HEK293T (cell line): ENCODE results near the gene OR51T1.
"Not testable (repeated sequence)": the region's sequence is repeated elsewhere in the genome, so short reads cannot be mapped to it uniquely, and the experiment has no call there.

ENCODE experiments used
- CTCF ChIA-PET: fragments of 350-600 bp; formaldehyde crosslinking; extraction: SDS; loops from one replicate; lab custom pipeline; 2021; ENCODE audit warnings: antibody characterized with exemption, inconsistent platforms; lab: Yijun Ruan, JAX
- POLR2A ChIA-PET: fragments of 350-600 bp; formaldehyde crosslinking; extraction: SDS; loops from one replicate; lab custom pipeline; 2020; ENCODE audit warnings: antibody characterized with exemption, inconsistent platforms; lab: Yijun Ruan, JAX
- DNase-seq: peaks from one replicate; pipeline ENCODE4 v3.0.0; 2012; ENCODE audit warnings: mixed read lengths; ENCODE audit errors: extremely low spot score
- ARNT ChIP-seq: fragments of 450-650 bp; IDR thresholded peaks from 2 replicates; pipeline ENCODE4 v1.6.1; 2017; ENCODE audit warnings: mild to moderate bottlenecking
- BHLHE40 ChIP-seq: fragments of 450-650 bp; IDR thresholded peaks from 2 replicates; pipeline ENCODE4 v1.6.1; 2016; ENCODE audit warnings: mild to moderate bottlenecking, moderate library complexity, borderline replicate concordance
- CTBP1 ChIP-seq: fragments of 450-650 bp; IDR thresholded peaks from 2 replicates; pipeline ENCODE4 v1.6.1; 2016; ENCODE audit warnings: borderline replicate concordance
- ELF4 ChIP-seq: fragments of 450-650 bp; IDR thresholded peaks from 2 replicates; pipeline ENCODE4 v1.6.1; 2017; ENCODE audit warnings: antibody characterized with exemption
- FOXA1 ChIP-seq: fragments of 450-650 bp; IDR thresholded peaks from 2 replicates; pipeline ENCODE4 v1.6.1; 2016; ENCODE audit warnings: mild to moderate bottlenecking
- FOXK2 ChIP-seq: fragments of 450-650 bp; IDR thresholded peaks from 2 replicates; pipeline ENCODE4 v1.6.1; 2016; ENCODE audit warnings: mild to moderate bottlenecking
- FOXM1 ChIP-seq: fragments of 450-650 bp; IDR thresholded peaks from 2 replicates; pipeline ENCODE4 v1.6.1; 2017; ENCODE audit warnings: mild to moderate bottlenecking, borderline replicate concordance
- HDGF ChIP-seq: fragments of 450-650 bp; IDR thresholded peaks from 2 replicates; pipeline ENCODE4 v1.6.1; 2017; ENCODE audit warnings: antibody characterized with exemption, borderline replicate concordance
- L3MBTL2 ChIP-seq: fragments of 450-650 bp; conservative IDR thresholded peaks from 2 replicates; pipeline ENCODE4 v1.6.1; 2016; ENCODE audit warnings: mild to moderate bottlenecking
- LEF1 ChIP-seq: fragments of 450-650 bp; IDR thresholded peaks from 2 replicates; pipeline ENCODE4 v1.6.1; 2017; ENCODE audit warnings: mild to moderate bottlenecking, borderline replicate concordance
- NFRKB ChIP-seq: fragments of 450-650 bp; IDR thresholded peaks from 2 replicates; pipeline ENCODE4 v1.6.1; 2016; ENCODE audit warnings: mild to moderate bottlenecking, moderate library complexity
- PKNOX1 ChIP-seq: fragments of 450-650 bp; IDR thresholded peaks from 2 replicates; pipeline ENCODE4 v1.6.1; 2016
- SP1 ChIP-seq: fragments of 450-650 bp; IDR thresholded peaks from 2 replicates; pipeline ENCODE4 v1.6.1; 2017
- SUZ12 ChIP-seq: fragments of 450-650 bp; IDR thresholded peaks from 2 replicates; pipeline ENCODE4 v1.6.1; 2016; ENCODE audit warnings: mild to moderate bottlenecking
- TARDBP ChIP-seq: fragments of 450-650 bp; IDR thresholded peaks from 2 replicates; pipeline ENCODE4 v1.6.1; 2016
- ZNF384 ChIP-seq: fragments of 450-650 bp; IDR thresholded peaks from 2 replicates; pipeline ENCODE4 v1.6.1; 2016

The OR51T1 gene

DNA sequence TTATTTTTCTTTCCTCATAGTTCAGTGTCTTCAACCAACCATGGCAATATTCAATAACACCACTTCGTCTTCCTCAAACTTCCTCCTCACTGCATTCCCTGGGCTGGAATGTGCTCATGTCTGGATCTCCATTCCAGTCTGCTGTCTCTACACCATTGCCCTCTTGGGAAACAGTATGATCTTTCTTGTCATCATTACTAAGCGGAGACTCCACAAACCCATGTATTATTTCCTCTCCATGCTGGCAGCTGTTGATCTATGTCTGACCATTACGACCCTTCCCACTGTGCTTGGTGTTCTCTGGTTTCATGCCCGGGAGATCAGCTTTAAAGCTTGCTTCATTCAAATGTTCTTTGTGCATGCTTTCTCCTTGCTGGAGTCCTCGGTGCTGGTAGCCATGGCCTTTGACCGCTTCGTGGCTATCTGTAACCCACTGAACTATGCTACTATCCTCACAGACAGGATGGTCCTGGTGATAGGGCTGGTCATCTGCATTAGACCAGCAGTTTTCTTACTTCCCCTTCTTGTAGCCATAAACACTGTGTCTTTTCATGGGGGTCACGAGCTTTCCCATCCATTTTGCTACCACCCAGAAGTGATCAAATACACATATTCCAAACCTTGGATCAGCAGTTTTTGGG, at the start of gene OR51T1:
TSS of gene OR51T1 (plus strand) at position 41 of the 641 bp plus-strand sequence. CDS start at position 41, 0 bp downstream.
- DNase-seq: no peak

DNA sequence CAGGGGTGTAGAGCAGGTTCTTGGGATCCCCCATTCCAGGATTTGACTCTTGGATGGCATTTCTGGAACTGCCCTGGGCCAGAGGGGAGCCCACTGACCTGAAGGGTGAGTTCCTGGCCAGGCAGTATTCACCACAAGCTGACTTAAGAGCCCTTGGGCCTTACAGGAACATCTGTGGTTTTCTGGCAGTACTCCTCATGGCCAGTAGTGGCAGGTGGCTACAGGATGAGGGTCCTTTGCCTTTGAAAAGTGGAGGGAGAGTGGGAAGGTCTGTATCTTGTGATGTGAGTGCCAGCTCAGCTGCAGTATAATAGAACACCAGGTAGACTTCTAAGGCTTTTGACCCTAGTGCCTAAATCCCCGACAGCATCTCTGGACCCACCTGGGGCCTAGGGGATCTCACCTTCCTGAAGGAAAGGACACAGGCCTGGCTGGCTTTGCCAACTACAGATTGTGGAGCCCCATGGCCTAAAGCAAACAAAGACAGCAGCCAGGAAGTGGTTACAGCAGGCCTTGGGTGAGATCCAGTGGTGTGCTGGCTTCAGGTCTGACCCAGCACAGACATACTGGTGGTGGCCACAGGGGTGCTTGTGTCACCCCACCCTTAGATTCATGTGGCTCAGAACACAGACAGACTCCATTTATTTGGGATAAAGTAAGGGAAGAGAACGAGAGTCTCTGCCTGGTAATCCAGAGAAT, 41.7 kb upstream of the OR51T1 start:
- CTCF ChIA-PET: no interaction called here
- TF ChIP-seq HDGF (no peak), TARDBP (no peak), ZNF384 (no peak), NFRKB (no peak), L3MBTL2 (no peak), BHLHE40 (no peak), PKNOX1 (no peak), SUZ12 (no peak), SP1 (no peak), FOXM1 (no peak), FOXK2 (no peak), CTBP1 (no peak), FOXA1 (no peak), ELF4 (no peak), LEF1 (no peak), ARNT (no peak)
- POLR2A ChIA-PET: no interaction called here
- no peak for DNase-seq

More for the DNA sequence above, at the start of gene OR51T1:
- no peak for TF ChIP-seq FOXA1
- no peak for TF ChIP-seq BHLHE40
- no peak for TF ChIP-seq CTBP1
- TF ChIP-seq ARNT: no peak
- no peak for TF ChIP-seq TARDBP
- no peak for TF ChIP-seq NFRKB
- TF ChIP-seq LEF1: no peak
- no peak for TF ChIP-seq SP1
- TF ChIP-seq HDGF: no peak
- no peak for TF ChIP-seq ELF4
- no peak for TF ChIP-seq PKNOX1
- no peak for TF ChIP-seq ZNF384
- TF ChIP-seq SUZ12: no peak
- no peak for TF ChIP-seq L3MBTL2
- TF ChIP-seq FOXM1: no peak
- no peak for TF ChIP-seq FOXK2
- CTCF ChIA-PET: no interaction called here
- POLR2A ChIA-PET: no interaction called here

DNA sequence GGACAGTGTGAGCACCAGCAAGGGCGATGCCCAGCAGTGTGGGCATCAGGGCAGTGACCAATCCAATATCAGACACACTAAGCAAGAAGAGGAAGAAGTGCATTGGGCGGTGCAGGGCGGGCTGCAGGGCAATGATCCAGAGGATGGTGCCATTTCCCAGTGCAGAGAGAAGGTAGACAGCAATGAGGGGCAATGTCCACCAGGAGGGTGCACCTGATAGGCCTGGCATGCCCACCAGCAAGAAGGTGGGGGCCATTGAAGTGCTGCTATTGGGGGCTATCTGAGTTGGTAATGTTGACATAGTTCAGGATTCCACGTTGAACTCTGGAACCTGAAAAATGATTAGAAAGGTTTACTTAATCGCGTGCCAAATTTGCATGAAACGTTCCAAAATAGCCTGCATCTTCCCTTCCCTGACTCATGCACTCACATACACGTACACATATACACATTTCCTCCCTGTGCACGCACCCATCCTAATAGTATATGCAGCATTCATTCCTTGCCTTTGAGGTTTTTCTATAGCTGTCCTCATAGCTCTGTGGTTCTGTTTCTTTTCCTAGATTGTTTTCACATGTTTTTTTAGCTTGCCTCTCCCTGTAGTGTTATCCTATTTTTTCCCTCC, 32.7 kb upstream of the OR51T1 start, which contains the start of gene OR51S1:
TSS of gene OR51S1 (minus strand) at position 301 of the 625 bp plus-strand sequence. CDS start at position 301, 0 bp downstream.
- no peak for DNase-seq
- TF ChIP-seq ZNF384 (no peak), ARNT (no peak), TARDBP (no peak), LEF1 (no peak), NFRKB (no peak), SUZ12 (no peak), SP1 (no peak), PKNOX1 (no peak), HDGF (no peak), FOXK2 (no peak), CTBP1 (no peak), L3MBTL2 (no peak), BHLHE40 (no peak), FOXA1 (no peak), FOXM1 (no peak), ELF4 (no peak)
- ChIA-PET CTCF (no interaction called here), POLR2A (no interaction called here)

GRCh38 chr11:4851033-4851432, 30.7 kb upstream of the OR51T1 start:
- CTCF ChIA-PET: no interaction called here
- TF ChIP-seq ELF4 (no peak), CTBP1 (no peak), FOXA1 (no peak), FOXM1 (no peak), TARDBP (no peak), SP1 (no peak), L3MBTL2 (no peak), NFRKB (no peak)

DNA sequence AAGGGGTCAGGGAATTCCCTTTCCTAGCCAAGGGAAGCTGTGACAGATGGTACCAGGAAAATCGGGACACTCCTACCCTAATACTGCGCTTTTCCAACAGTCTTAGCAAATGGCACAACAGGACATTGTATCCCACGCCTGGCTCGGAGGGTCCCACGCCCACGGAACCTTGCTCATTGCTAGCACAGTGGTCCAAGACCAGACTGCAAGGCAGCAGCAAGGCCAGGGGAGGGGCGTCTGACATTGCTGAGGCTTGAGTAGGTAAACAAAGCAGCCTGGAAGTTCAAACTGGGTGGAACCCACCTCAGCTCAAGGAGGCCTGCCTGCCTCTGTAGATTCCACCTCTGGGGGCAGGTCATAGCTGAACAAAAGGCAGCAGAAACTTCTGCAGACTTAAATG, 27.4 kb upstream of the OR51T1 start:
- POLR2A ChIA-PET, DNase-seq, CTCF ChIA-PET: not testable (repeated sequence)

More at GRCh38 chr11:4851033-4851432, 30.7 kb upstream of the OR51T1 start:
- no peak for DNase-seq
- POLR2A ChIA-PET: no interaction called here
